OCI-LY7 (cell line): Measurements from ENCODE around the gene ENTR1. TPM values are rescaled to one million over a fixed set of nuclear protein-coding genes. Genes with fewer than 3 reads are reported as not detected.

ENCODE experiments used
- Bru-seq: library from RNA; stranded (reverse); fragments of 400-500 nt; gene quantifications from one replicate; lab custom pipeline; 2021; lab: Mats Ljungman, UMichigan
- BruChase-seq, 2 experiments: library from RNA; stranded (reverse); fragments of 400-500 nt; gene quantifications; one replicate each; lab custom pipeline; 2021; lab: Mats Ljungman, UMichigan
- BruUV-seq: library from RNA; stranded (reverse); fragments of 400-500 nt; replicated peaks from 2 replicates; lab custom pipeline; 2021; lab: Mats Ljungman, UMichigan
- CTCF ChIA-PET: fragments of 300-600 bp; sonication (Branson Sonifier 250); formaldehyde crosslinking; loops from one replicate; lab custom pipeline; 2022; ENCODE audit warnings: antibody characterized with exemption; ENCODE audit not compliant: unreplicated experiment; lab: Charles Lee
- POLR2A ChIA-PET: fragments of 300-600 bp; sonication (Branson Sonifier 250); formaldehyde crosslinking; loops from one replicate; lab custom pipeline; 2022; ENCODE audit warnings: antibody characterized with exemption; lab: Charles Lee
- DNase-seq: peaks from one replicate; pipeline ENCODE4 v3.0.0-alpha.2; 2015; ENCODE audit warnings: low spot score
- H2AFZ ChIP-seq: fragments of 200-600 bp; sonication (generic), shearing (Covaris generic); 2 replicates; pipeline ENCODE4 v1.6.1; 2014; ENCODE audit warnings: mild to moderate bottlenecking, antibody characterized with exemption, low read length, moderate library complexity
- H3K27ac ChIP-seq: fragments of 200-600 bp; sonication (generic); 2 replicates; pipeline ENCODE4 v1.5.1; 2014; ENCODE audit warnings: mixed run types, low read depth, mild to moderate bottlenecking, moderate library complexity, low read length, inconsistent platforms; ENCODE audit not compliant: poor library complexity, severe bottlenecking
- H3K36me3 ChIP-seq: fragments of 200-600 bp; sonication (generic); 2 replicates; pipeline ENCODE4 v1.6.1; 2014; ENCODE audit warnings: mild to moderate bottlenecking, antibody characterized with exemption, low read length, moderate library complexity, mixed read lengths; ENCODE audit not compliant: insufficient read depth
- H3K4me1 ChIP-seq: fragments of 200-600 bp; sonication (generic); 2 replicates; pipeline ENCODE4 v1.5.1; 2014; ENCODE audit warnings: mild to moderate bottlenecking, low read length; ENCODE audit not compliant: insufficient read depth, poor library complexity, severe bottlenecking
- H3K4me2 ChIP-seq: fragments of 200-600 bp; sonication (generic); 2 replicates; pipeline ENCODE4 v1.6.1; 2014; ENCODE audit warnings: mild to moderate bottlenecking, low read length
- H3K4me3 ChIP-seq: fragments of 200-600 bp; sonication (generic); 2 replicates; pipeline ENCODE4 v1.5.1; 2014; ENCODE audit warnings: mild to moderate bottlenecking, low read depth, low read length; ENCODE audit not compliant: poor library complexity, severe bottlenecking
- H3K79me2 ChIP-seq: fragments of 200-600 bp; sonication (generic); 2 replicates; pipeline ENCODE4 v1.6.1; 2016; ENCODE audit warnings: low read depth, mild to moderate bottlenecking, low read length, moderate library complexity, mixed read lengths; ENCODE audit not compliant: insufficient read depth
- H3K9me2 ChIP-seq: fragments of 200-600 bp; sonication (generic); 2 replicates; pipeline ENCODE4 v1.6.1; 2016; ENCODE audit warnings: mild to moderate bottlenecking, low read length, mixed read lengths; ENCODE audit not compliant: insufficient read depth
- H3K9me3 ChIP-seq: fragments of 200-600 bp; sonication (generic); 2 replicates; pipeline ENCODE4 v1.6.1; 2014; ENCODE audit warnings: mild to moderate bottlenecking, mixed run types, low read length, mixed read lengths
- H4K20me1 ChIP-seq: fragments of 200-600 bp; sonication (generic); 2 replicates; pipeline ENCODE4 v1.6.1; 2014; ENCODE audit warnings: mild to moderate bottlenecking, antibody characterized with exemption, low read length, moderate library complexity, mixed read lengths; ENCODE audit not compliant: insufficient read depth
- CTCF ChIP-seq: fragments of 200-600 bp; sonication (generic); conservative IDR thresholded peaks from 2 replicates; pipeline ENCODE4 v1.5.1; 2014; ENCODE audit warnings: mild to moderate bottlenecking, antibody characterized with exemption, low read length, moderate library complexity, mixed read lengths
- EZH2phosphoT487 ChIP-seq: fragments of 200-600 bp; sonication (generic); IDR thresholded peaks from 2 replicates; pipeline ENCODE4 v1.6.1; 2018; ENCODE audit warnings: low read depth, borderline replicate concordance, mild to moderate bottlenecking, mixed run types, antibody characterized with exemption, low read length, moderate library complexity, mixed read lengths
- intact Hi-C: fragments of 100-400 bp; cut with micrococcal nuclease; formaldehyde crosslinking; loops from one replicate; pipeline ENCODE4 v1.10.0; 2022; ENCODE audit not compliant: unreplicated experiment
- long read RNA-seq: library from polyadenylated mRNA; stranded (forward); transcript quantifications from one replicate; pipeline ENCODE4 v2.0.0, GENCODE V29; 2022
- total RNA-seq, 2 experiments: library from RNA; depleted of rRNA in 1 of 2; stranded (reverse); fragments of >200 nt in 1 of 2; shearing (Covaris generic) in 1 of 2; gene quantifications; 2 replicates each; pipeline ENCODE4 v1.2.3, GENCODE V29; 2014 to 2022

The ENTR1 gene
- total RNA-seq (2014; rRNA removed; shearing (Covaris generic)), result 87.2 and 103 TPM in 2 replicates
- total RNA-seq (2022), result 102 and 109 TPM in 2 replicates
- Bru-seq, nascent RNA, result percentile 70 among the genes with signal in this experiment
- BruChase-seq, experiment 1, labeled RNA remaining after a 6-hour chase, result percentile 80 among the genes with signal in this experiment
- BruChase-seq, experiment 2, labeled RNA remaining after a 2-hour chase, result percentile 90 among the genes with signal in this experiment
- long read RNA-seq, transcript ENTR1-202 (10 exons, 2,304 nt), result minor isoform, 5 of 59 reads
- long read RNA-seq, transcript ENTR1-201 (9 exons, 2,314 nt), result minor isoform, 9 of 59 reads
- long read RNA-seq, transcript ENTR1-204 (8 exons, 2,129 nt), result major isoform, 13 of 59 reads
- long read RNA-seq, partial matches to known transcripts, result 15 of 59 reads
- long read RNA-seq, other reads (novel, unspliced or antisense), result 15 of 59 reads

- Histone ChIP-seq H3K27ac (peak within 1 kb of the TSS; percentile 56), H3K4me2 (peak within 1 kb of the TSS; percentile 100), H3K9me2 (no peaks in the 10 kb centered on the region), H3K4me1 (peaks cover 28% of the 10 kb centered on the region), H2AFZ (peak within 1 kb of the TSS; percentile 34; the same call in 1 of the 2 replicates), H3K79me2 (peaks cover 49% of the 10 kb centered on the region), H3K4me3 (peak within 1 kb of the TSS; percentile 92), H4K20me1 (no peaks in the 10 kb centered on the region), H3K9me3 (no peaks in the 10 kb centered on the region), H3K36me3 (peaks cover 69% of the 10 kb centered on the region)
- POLR2A ChIA-PET, result interaction anchor here (0.6 to 1.4 kb wide), 3 partner anchors 9 to 340 kb away, joined by 3 to 4 read pairs (median 3); no protein-coding TSS in a partner anchor
- intact Hi-C loops, result loop anchor here (2.0 kb wide), 1 partner anchor 72 kb away; the partner anchor contains the start of gene SEC16A
- CTCF ChIA-PET, result interaction anchor here (0.7 kb wide), 1 partner anchor 48 kb away, joined by 3 read pairs; the partner anchor contains the start of gene DNLZ
- TF ChIP-seq EZH2phosphoT487 (no peak), CTCF (no peak)
- DNase-seq, result peak; percentile 93
- no TSS peak for BruUV-seq
Measured at GRCh38 chr9:136410500-136411287, at the start of gene ENTR1, which contains the start of gene PMPCA. TSS of gene ENTR1 (minus strand) at chr9:136410614. CDS start at chr9:136410397, 217 bp downstream. TSS of gene PMPCA (plus strand) at chr9:136410658. CDS start at chr9:136410669, 11 bp downstream.

GRCh38 chr9:136459425-136459824 is 49.0 kb upstream of the ENTR1 start:
- H3K4me1 ChIP-seq, result no peaks in the 10 kb centered on the region

More at GRCh38 chr9:136459425-136459824, 49.0 kb upstream of the ENTR1 start:
- Histone ChIP-seq H3K27ac (no peak overlapping the region), H3K4me2 (no peak overlapping the region), H3K4me3 (no peak overlapping the region), H2AFZ (no peak overlapping the region), H4K20me1 (no peaks in the 10 kb centered on the region), H3K79me2 (no peaks in the 10 kb centered on the region), H3K9me3 (no peaks in the 10 kb centered on the region), H3K36me3 (peaks cover 92% of the 10 kb centered on the region), H3K9me2 (no peaks in the 10 kb centered on the region)
- DNase-seq, result no peak
- BruUV-seq, result no TSS peak
- CTCF ChIA-PET, result no interaction called here
- intact Hi-C loops, result no loop called here
- TF ChIP-seq CTCF (no peak), EZH2phosphoT487 (no peak)
- POLR2A ChIA-PET, result no interaction called here
